K562 (cell line): ENCODE data around the gene ATL3. TPM values are rescaled to one million over a fixed set of nuclear protein-coding genes. Genes with fewer than 3 reads are reported as not detected.

ENCODE experiments used
- BRF1 ChIP-seq: IDR thresholded peaks from 3 replicates; pipeline ENCODE4 v1.6.1; 2011; ENCODE audit warnings: borderline replicate concordance, mild to moderate bottlenecking; ENCODE audit not compliant: insufficient read length; ENCODE audit errors: extremely low read depth
- ERF ChIP-seq: fragments of 450-650 bp; formaldehyde crosslinking; IDR thresholded peaks from 2 replicates; pipeline ENCODE4 v1.4.0; 2020; ENCODE audit warnings: mild to moderate bottlenecking, mixed read lengths
- HMGN3 ChIP-seq: IDR thresholded peaks from 2 replicates; pipeline ENCODE4 v1.6.1; 2011; ENCODE audit warnings: borderline replicate concordance, low read depth, mild to moderate bottlenecking, mixed read lengths, low read length; ENCODE audit not compliant: insufficient read length; ENCODE audit errors: extremely low read depth
- LARP7 ChIP-seq: fragments of 450-650 bp; IDR thresholded peaks from 2 replicates; pipeline ENCODE4 v1.6.1; 2016
- MBD2 ChIP-seq: sonication (generic); IDR thresholded peaks from 2 replicates; pipeline ENCODE4 v1.6.1; 2016; ENCODE audit warnings: low read depth, borderline replicate concordance
- NONO ChIP-seq, 2 experiments: fragments of 200-400 bp in 1 of 2; fragments of 450-650 bp in 1 of 2; formaldehyde crosslinking in 1 of 2; IDR thresholded peaks; 2 replicates each; pipeline ENCODE4 v1.6.1; 2017; ENCODE audit warnings: low read depth in 2 of 2, mild to moderate bottlenecking in 2 of 2, moderate library complexity in 2 of 2, low read length in 1 of 2
- POLR2AphosphoS5 ChIP-seq: IDR thresholded peaks from 2 replicates; pipeline ENCODE4 v1.6.1; 2011; ENCODE audit warnings: mild to moderate bottlenecking, low read depth, low read length, moderate library complexity; ENCODE audit not compliant: control insufficient read depth, insufficient read depth
- PPARD ChIP-seq: fragments of 250-450 bp; sonication (Bioruptor Pico); IDR thresholded peaks from 2 replicates; pipeline ENCODE4 v1.8.0; 2022; ENCODE audit warnings: inconsistent platforms, mild to moderate bottlenecking, moderate library complexity
- RBM22 ChIP-seq: fragments of 200-400 bp; formaldehyde crosslinking; IDR thresholded peaks from 2 replicates; pipeline ENCODE4 v1.6.1; 2018; ENCODE audit warnings: low read length, low read depth; ENCODE audit not compliant: poor library complexity, severe bottlenecking
- RCOR1 ChIP-seq, 2 experiments: IDR thresholded peaks; 2 replicates each; pipeline ENCODE4 v1.6.1; 2012; ENCODE audit warnings: low read depth in 2 of 2, low read length in 2 of 2, borderline replicate concordance in 1 of 2, improper control_type of control experiment in 1 of 2
- TAF15 ChIP-seq: fragments of 200-400 bp; formaldehyde crosslinking; IDR thresholded peaks from 2 replicates; pipeline ENCODE4 v1.6.1; 2017; ENCODE audit warnings: mild to moderate bottlenecking, low read depth, low read length, moderate library complexity
- ZC3H11A ChIP-seq: IDR thresholded peaks from 2 replicates; pipeline ENCODE4 v1.6.1; 2012; ENCODE audit warnings: low read depth, low read length, improper control_type of control experiment
- ZNF133 ChIP-seq: fragments of 250-450 bp; sonication (Bioruptor Pico); IDR thresholded peaks from 2 replicates; pipeline ENCODE4 v1.4.0; 2020; ENCODE audit warnings: mild to moderate bottlenecking
- ZNF586 ChIP-seq: fragments of 450-650 bp; formaldehyde crosslinking; conservative IDR thresholded peaks from 2 replicates; pipeline ENCODE4 v1.4.0; 2020; ENCODE audit warnings: mild to moderate bottlenecking, moderate library complexity
- polyA plus RNA-seq, 8 experiments: library from polyadenylated mRNA; depleted of rRNA in 4 of 8; stranded (reverse) in 5 of 8; unstranded in 3 of 8; fragments of >200 nt; fragmentation: Nextera tagmentation in 2 of 8; fragmentation: Illumina TruSeq in 1 of 8; extraction: Ambion mirVana in 2 of 8; extraction: Trizol in 1 of 8; gene quantifications; 2 replicates each; pipeline versions ENCODE4 v1.2.1 to v1.2.3, GENCODE V29; 2011 to 2014; ENCODE audit warnings: inconsistent platforms in 1 of 8, missing spikeins in 1 of 8
- total RNA-seq, 7 experiments: library from RNA; depleted of rRNA in 6 of 7; stranded (reverse); fragments of >200 nt in 6 of 7; fragmentation: Illumina TruSeq in 2 of 7; extraction: Trizol in 2 of 7; gene quantifications; 2 replicates each; pipeline versions ENCODE4 v1.2.1 to v1.2.3, GENCODE V29; 2011 to 2021; ENCODE audit warnings: low replicate concordance in 1 of 7
- TF ChIP-seq, protein P1 (sequence below): fragments of 250-450 bp; sonication (Bioruptor Pico); IDR thresholded peaks from 2 replicates; pipeline ENCODE4 v1.5.0; 2021; ENCODE audit warnings: mild to moderate bottlenecking, moderate library complexity
- TF ChIP-seq, protein P2 (sequence below): conservative IDR thresholded peaks from 2 replicates; pipeline ENCODE4 v1.6.1; 2011; ENCODE audit warnings: low read depth, mild to moderate bottlenecking, low read length; ENCODE audit not compliant: control insufficient read depth
- TF ChIP-seq, protein P3 (sequence below): fragments of 150-350 bp; conservative IDR thresholded peaks from 2 replicates; pipeline ENCODE4 v1.6.1; 2014; ENCODE audit warnings: low read length
- TF ChIP-seq, protein P4 (sequence below), 2 experiments: fragments of 250-450 bp in 1 of 2; fragments of 450-650 bp in 1 of 2; sonication (Bioruptor Pico) in 1 of 2; IDR thresholded peaks; 2 replicates each; pipeline versions ENCODE4 v1.6.1 to v1.8.0; 2016 to 2021; ENCODE audit warnings: mild to moderate bottlenecking in 2 of 2, moderate library complexity in 2 of 2, missing compliant biosample characterization in 1 of 2, missing genetic modification characterization in 1 of 2

The ATL3 gene
- total and polyA plus RNA-seq, 9 of the 15 experiments (the other 6 are each of a cell fraction or from before 2014, with no cell fraction given): 18.2 to 39.8 (median 23.9) TPM

DNA sequence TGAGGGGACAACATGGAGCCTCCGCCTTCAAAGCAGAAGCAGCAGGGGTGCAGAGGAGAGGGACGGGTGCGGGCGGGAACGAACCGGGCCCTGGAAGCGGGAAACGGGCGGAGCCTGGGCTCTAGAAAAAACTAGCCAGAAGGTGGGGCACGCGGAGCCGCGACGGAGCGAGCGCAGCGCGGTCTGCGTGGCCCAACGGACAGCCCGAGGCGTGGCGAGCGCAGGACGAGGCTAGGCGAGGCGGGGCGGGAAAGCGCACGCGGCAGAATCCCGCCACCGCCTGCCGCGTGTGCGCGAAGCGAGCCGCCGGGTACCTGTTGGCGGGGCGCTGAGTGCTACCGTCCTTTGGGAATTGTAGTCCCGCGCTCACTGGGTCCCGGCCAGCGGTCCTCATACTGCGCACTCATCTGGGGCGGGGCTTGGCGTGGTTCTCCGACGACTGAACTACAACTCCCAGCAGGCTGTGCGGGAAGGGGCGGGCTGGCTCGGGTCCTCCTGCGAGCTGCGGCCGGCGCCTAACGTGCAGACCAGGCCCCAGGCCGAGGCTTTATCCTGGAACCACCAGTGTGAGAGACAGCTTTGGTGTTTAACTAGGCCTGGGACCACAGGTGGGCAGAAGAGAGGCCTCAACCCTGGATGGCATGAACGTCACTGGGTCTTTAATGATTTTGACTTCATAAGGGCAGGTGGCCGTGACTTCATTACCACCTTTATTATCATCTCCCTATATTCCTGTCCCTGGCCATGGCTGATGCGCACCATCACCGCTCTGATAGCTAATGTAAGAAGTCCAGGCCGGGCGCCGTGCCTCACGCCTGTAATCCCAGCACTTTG is at the start of gene ATL3 (continued):
- TF ChIP-seq, protein P1, sequence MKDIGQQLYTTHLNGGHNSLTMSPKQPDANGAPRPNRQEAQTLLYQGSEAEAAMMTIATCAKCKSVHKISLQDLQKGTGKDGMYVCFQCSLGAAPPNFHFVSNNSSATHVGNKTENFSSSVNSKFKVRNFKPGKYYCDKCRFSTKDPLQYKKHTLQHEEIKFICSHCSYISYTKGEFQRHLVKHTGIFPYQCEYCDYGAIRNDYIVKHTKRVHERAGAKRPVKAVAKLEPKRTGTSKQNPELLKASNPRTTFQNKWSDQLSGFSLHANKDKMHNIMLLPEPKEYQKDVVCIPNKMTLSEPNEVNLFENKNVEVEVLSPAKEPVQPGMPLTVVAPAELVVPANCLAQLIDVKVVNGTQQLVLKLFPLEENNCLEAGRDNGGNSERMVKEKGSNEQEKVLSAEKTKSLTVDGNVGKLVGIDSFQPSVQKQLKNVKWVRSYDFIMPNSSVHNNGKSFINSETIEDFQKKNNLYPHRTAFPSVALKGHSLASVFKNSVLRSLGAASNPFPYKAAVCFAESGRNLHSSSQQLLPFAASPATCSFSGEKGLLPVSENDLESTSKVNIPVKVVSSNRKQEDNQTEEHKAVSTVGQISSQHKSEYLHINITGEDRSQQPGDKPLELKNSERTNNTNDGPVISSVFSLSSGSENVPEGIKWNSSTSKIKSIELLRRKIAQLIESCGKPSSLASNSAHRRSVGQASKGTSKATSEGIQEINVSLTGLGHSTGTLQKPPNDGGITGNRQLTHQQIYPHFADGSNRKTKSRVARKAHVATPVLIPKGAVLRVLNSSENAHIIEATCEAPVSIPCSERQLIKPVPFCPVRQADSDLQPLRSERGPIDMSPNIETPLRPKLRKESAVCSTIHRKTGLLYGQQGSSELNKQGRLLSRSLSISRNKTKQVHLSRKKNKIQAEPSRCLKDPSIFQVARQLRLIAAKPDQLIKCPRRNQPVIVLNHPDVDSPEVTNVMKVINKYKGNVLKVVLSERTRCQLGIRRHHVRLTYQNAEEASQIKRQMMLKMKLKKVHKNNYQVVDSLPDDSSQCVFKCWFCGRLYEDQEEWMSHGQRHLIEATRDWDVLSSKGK (CRISPR knock-in tag): no peak
- TF ChIP-seq POLR2AphosphoS5: peak; percentile 40; the same call in 1 of the 2 replicates
- TF ChIP-seq ZNF133: no peak
- TF ChIP-seq PPARD: no peak
- TF ChIP-seq TAF15: no peak
- TF ChIP-seq ZC3H11A: no peak
- TF ChIP-seq MBD2: no peak; the same call in none of the 2 replicates
- TF ChIP-seq HMGN3: peak; percentile 77
- TF ChIP-seq RCOR1 (IDR thresholded peaks at IDR 0.05; ENCODE audit: borderline replicate concordance in 1 of 2, low read depth in 2 of 2, low read length in 2 of 2): no peak
- TF ChIP-seq, protein P2, sequence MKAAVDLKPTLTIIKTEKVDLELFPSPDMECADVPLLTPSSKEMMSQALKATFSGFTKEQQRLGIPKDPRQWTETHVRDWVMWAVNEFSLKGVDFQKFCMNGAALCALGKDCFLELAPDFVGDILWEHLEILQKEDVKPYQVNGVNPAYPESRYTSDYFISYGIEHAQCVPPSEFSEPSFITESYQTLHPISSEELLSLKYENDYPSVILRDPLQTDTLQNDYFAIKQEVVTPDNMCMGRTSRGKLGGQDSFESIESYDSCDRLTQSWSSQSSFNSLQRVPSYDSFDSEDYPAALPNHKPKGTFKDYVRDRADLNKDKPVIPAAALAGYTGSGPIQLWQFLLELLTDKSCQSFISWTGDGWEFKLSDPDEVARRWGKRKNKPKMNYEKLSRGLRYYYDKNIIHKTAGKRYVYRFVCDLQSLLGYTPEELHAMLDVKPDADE: no peak; the same call in none of the 2 replicates
- TF ChIP-seq, protein P3, sequence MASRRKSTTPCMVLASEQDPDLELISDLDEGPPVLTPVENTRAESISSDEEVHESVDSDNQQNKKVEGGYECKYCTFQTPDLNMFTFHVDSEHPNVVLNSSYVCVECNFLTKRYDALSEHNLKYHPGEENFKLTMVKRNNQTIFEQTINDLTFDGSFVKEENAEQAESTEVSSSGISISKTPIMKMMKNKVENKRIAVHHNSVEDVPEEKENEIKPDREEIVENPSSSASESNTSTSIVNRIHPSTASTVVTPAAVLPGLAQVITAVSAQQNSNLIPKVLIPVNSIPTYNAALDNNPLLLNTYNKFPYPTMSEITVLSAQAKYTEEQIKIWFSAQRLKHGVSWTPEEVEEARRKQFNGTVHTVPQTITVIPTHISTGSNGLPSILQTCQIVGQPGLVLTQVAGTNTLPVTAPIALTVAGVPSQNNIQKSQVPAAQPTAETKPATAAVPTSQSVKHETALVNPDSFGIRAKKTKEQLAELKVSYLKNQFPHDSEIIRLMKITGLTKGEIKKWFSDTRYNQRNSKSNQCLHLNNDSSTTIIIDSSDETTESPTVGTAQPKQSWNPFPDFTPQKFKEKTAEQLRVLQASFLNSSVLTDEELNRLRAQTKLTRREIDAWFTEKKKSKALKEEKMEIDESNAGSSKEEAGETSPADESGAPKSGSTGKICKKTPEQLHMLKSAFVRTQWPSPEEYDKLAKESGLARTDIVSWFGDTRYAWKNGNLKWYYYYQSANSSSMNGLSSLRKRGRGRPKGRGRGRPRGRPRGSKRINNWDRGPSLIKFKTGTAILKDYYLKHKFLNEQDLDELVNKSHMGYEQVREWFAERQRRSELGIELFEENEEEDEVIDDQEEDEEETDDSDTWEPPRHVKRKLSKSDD: no peak
- no peak for TF ChIP-seq BRF1
- TF ChIP-seq ZNF586 (CRISPR knock-in tag): no peak
- TF ChIP-seq, protein P4, sequence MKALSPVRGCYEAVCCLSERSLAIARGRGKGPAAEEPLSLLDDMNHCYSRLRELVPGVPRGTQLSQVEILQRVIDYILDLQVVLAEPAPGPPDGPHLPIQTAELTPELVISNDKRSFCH (CRISPR knock-in tag; IDR thresholded peaks at IDR 0.05): no peak
- TF ChIP-seq, protein P4 (tag; IDR thresholded peaks at IDR 0.05): peak; percentile 73; the same call in 1 of the 2 replicates
- TF ChIP-seq NONO (IDR thresholded peaks at IDR 0.05; ENCODE audit: low read depth in 2 of 2, low read length in 1 of 2): peak in 1 of 2 experiments; percentile 67; a peak in 2 of 4 replicates
- no peak for TF ChIP-seq RBM22
- TF ChIP-seq ERF (CRISPR knock-in tag): peak; percentile 92
- TF ChIP-seq LARP7: no peak
